ENCODE measurements around the gene PPP6R2.
A peak's percentile ranks its signal among the peaks of the same experiment; 100 is the strongest.
"Not testable (repeated sequence)": the region's sequence is repeated elsewhere in the genome, so short reads cannot be mapped to it uniquely, and the experiment has no call there.

Gene PPP6R2

GRCh38 chr22:50317674-50318073 lies 25.5 kb upstream of the PPP6R2 start:
- DNase-seq (ENCODE audit: low read depth) = no peak

GRCh38 chr22:50318356-50318697 lies 24.8 kb upstream of the PPP6R2 start:
- no peak for DNase-seq (ENCODE audit: low read depth)

GRCh38 chr22:50318698-50319411 lies 24.3 kb upstream of the PPP6R2 start:
- no peak for DNase-seq (ENCODE audit: low read depth)

GRCh38 chr22:50319503-50319951 lies 23.6 kb upstream of the PPP6R2 start:
- no peak for DNase-seq (ENCODE audit: low read depth)

GRCh38 chr22:50320116-50320515 lies 23.0 kb upstream of the PPP6R2 start:
- DNase-seq (ENCODE audit: low read depth) = no peak

GRCh38 chr22:50320671-50321325 lies 22.3 kb upstream of the PPP6R2 start:
- no peak for DNase-seq (ENCODE audit: low read depth)

GRCh38 chr22:50322382-50323104 lies 20.6 kb upstream of the PPP6R2 start:
- not testable (repeated sequence) for DNase-seq (ENCODE audit: low read depth)

- DNase-seq (ENCODE audit: low read depth) = no peak
Measured at GRCh38 chr22:50323900-50324299, 19.2 kb upstream of the PPP6R2 start.

- no peak for DNase-seq (ENCODE audit: low read depth)
Measured at GRCh38 chr22:50325444-50326224, 17.5 kb upstream of the PPP6R2 start.

- DNase-seq (ENCODE audit: low read depth) = no peak
Measured at GRCh38 chr22:50326225-50326955, 16.7 kb upstream of the PPP6R2 start.

GRCh38 chr22:50326956-50327710 lies 16.0 kb upstream of the PPP6R2 start, which contains the start of gene DENND6B:
Gene DENND6B (minus strand): TSS chr22:50327012. CDS start chr22:50326988, 24 bp downstream.
- DNase-seq (ENCODE audit: low read depth) = peak; percentile 53

GRCh38 chr22:50327711-50328019 lies 15.5 kb upstream of the PPP6R2 start:
- DNase-seq (ENCODE audit: low read depth) = no peak

GRCh38 chr22:50329236-50329635 lies 13.9 kb upstream of the PPP6R2 start:
- no peak for DNase-seq (ENCODE audit: low read depth)

GRCh38 chr22:50334433-50334832 lies 8.7 kb upstream of the PPP6R2 start:
- not testable (repeated sequence) for DNase-seq (ENCODE audit: low read depth)

GRCh38 chr22:50337262-50338041 lies 5.7 kb upstream of the PPP6R2 start:
- DNase-seq (ENCODE audit: low read depth) = no peak

- no peak for DNase-seq (ENCODE audit: low read depth)
Measured at GRCh38 chr22:50338042-50338573, 5.0 kb upstream of the PPP6R2 start.

GRCh38 chr22:50338860-50339462 lies 4.2 kb upstream of the PPP6R2 start:
- no peak for DNase-seq (ENCODE audit: low read depth)

- DNase-seq (ENCODE audit: low read depth) = no peak
Measured at GRCh38 chr22:50339945-50340879, 2.9 kb upstream of the PPP6R2 start.
